ENCODE data around the gene GPX3. TPM values are rescaled to one million over a fixed set of nuclear protein-coding genes. Genes with fewer than 3 reads are reported as not detected.

The GPX3 gene
- total and polyA plus RNA-seq, 2 experiments from 2014 or later: 40.9 to 69.9 TPM

DNA sequence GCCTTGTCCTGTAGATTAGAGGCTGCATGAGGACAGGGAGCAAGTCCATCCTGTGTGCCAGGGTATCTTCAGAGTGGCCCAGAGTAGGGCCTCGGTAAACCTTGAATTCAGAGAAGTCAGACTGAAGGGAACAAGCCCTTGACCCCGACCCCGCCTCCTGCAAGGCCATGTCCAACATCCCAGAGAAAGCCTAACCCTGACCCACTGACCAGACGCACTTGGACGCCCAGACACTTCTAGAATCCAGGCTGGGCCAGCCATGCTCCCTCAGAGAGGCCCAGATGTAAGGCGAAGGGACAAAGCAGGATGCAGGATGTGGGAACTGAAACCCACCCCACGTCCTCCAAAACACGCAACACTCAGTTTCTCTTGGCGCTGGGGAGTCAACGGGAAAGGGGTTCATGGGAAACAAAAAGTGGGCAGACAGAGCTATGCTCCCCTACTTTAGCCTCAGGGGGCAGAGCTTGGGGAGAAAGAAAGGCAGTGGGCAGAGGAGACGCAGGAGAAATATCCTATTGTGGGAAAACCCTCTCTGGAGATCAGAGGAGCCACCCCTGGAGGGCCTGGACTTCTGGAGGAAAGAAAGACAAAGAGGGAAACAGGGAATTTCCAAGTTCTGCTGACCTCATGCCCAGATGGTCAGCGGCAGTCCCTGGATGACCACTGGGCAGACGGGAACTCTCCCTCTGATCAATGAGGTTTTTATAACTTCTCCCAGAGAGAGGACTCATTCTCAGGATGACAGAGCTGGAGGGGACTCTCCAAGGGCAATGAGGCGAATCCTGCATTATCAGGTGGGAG, 47.4 kb downstream of the GPX3 start:
- no peak overlapping the region for H2AFZ ChIP-seq
- no peak overlapping the region for H3K27ac ChIP-seq
- 97% methylated on average over 14 of the region's 14 CpGs for WGBS (ENCODE audit: low lambda C conversion rate, missing lambda C conversion rate)
- no peak overlapping the region for H3K4me3 ChIP-seq
- peaks cover 92% of the 10 kb centered on the region for H3K79me2 ChIP-seq
- H3K4me1 ChIP-seq (ENCODE audit: insufficient read depth): peaks cover 13% of the 10 kb centered on the region
- no peak overlapping the region for H3K4me2 ChIP-seq
- no peaks in the 10 kb centered on the region for H3K36me3 ChIP-seq (replicated peaks; ENCODE audit: insufficient read depth, low read depth)
- H4K20me1 ChIP-seq (ENCODE audit: insufficient read depth, poor library complexity, severe bottlenecking): peaks cover 55% of the 10 kb centered on the region
- H3K9me3 ChIP-seq (ENCODE audit: low read depth): no peaks in the 10 kb centered on the region
- DNase-seq (ENCODE audit: low spot score): no peak
- H3K27me3 ChIP-seq: no peaks in the 10 kb centered on the region
- no peaks in the 10 kb centered on the region for H3K9me2 ChIP-seq (replicated peaks; ENCODE audit: insufficient read depth)
- TF ChIP-seq EZH2 (IDR thresholded peaks at IDR 0.05; ENCODE audit: borderline replicate concordance): no peak
- TF ChIP-seq, protein P1, sequence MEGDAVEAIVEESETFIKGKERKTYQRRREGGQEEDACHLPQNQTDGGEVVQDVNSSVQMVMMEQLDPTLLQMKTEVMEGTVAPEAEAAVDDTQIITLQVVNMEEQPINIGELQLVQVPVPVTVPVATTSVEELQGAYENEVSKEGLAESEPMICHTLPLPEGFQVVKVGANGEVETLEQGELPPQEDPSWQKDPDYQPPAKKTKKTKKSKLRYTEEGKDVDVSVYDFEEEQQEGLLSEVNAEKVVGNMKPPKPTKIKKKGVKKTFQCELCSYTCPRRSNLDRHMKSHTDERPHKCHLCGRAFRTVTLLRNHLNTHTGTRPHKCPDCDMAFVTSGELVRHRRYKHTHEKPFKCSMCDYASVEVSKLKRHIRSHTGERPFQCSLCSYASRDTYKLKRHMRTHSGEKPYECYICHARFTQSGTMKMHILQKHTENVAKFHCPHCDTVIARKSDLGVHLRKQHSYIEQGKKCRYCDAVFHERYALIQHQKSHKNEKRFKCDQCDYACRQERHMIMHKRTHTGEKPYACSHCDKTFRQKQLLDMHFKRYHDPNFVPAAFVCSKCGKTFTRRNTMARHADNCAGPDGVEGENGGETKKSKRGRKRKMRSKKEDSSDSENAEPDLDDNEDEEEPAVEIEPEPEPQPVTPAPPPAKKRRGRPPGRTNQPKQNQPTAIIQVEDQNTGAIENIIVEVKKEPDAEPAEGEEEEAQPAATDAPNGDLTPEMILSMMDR (IDR thresholded peaks at IDR 0.05; ENCODE audit: poor library complexity): no peak
- TF ChIP-seq EZH2phosphoT487 (IDR thresholded peaks at IDR 0.05; ENCODE audit: low read depth, severe bottlenecking, unreplicated experiment): no peak

DNA sequence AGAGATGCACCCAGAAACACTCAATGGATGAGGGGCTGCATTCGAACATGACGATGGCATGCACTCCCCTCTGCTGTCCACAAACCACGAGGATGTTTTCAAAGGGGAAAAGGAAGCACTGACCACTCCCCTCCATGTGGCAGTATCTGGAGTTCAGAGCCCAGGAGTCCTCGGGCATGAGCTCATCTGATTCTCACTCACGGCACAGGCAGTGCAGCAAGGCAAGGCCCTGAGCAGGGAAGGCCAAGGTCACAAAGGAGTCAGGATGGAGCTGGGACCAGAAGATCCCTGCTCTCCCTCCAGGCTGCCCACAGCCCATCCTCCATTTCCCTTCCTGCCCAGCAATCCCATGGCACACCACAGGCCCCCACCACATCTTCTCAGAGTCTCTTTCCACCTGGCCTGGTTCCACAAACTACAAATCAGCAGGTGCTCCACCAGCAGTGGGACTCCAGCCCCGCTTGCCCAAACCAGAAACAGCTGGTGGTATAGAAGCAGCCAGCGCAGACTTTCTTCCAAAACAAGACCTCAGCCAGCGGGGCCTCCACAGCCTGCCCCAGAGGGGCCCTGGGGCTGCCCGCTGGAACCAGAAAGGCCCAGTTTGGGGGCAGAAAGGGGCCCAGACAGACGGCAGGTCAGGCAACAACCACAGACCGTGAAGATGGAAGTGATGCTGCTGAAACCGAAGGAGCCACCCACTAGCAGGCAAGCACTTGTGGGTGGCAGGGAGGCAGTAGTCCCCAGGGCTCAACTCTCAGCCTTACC, 48.2 kb downstream of the GPX3 start:
- H2AFZ ChIP-seq: no peak overlapping the region
- no peaks in the 10 kb centered on the region for H3K27me3 ChIP-seq
- WGBS (ENCODE audit: low lambda C conversion rate, missing lambda C conversion rate): 82% methylated on average over 12 of the region's 12 CpGs
- no peaks in the 10 kb centered on the region for H3K9me3 ChIP-seq (ENCODE audit: low read depth)
- TF ChIP-seq EZH2 (IDR thresholded peaks at IDR 0.05; ENCODE audit: borderline replicate concordance) (no peak), EZH2phosphoT487 (IDR thresholded peaks at IDR 0.05; ENCODE audit: low read depth, severe bottlenecking, unreplicated experiment) (no peak)
- TF ChIP-seq, protein P1 (IDR thresholded peaks at IDR 0.05; ENCODE audit: poor library complexity): no peak
- H3K36me3 ChIP-seq (replicated peaks; ENCODE audit: insufficient read depth, low read depth): no peaks in the 10 kb centered on the region
- peaks cover 56% of the 10 kb centered on the region for H4K20me1 ChIP-seq (ENCODE audit: insufficient read depth, poor library complexity, severe bottlenecking)
- H3K4me1 ChIP-seq (ENCODE audit: insufficient read depth): peaks cover 6% of the 10 kb centered on the region
- H3K27ac ChIP-seq: no peak overlapping the region
- peaks cover 98% of the 10 kb centered on the region for H3K79me2 ChIP-seq
- DNase-seq (ENCODE audit: low spot score): no peak
- no peaks in the 10 kb centered on the region for H3K9me2 ChIP-seq (replicated peaks; ENCODE audit: insufficient read depth)
- no peak overlapping the region for H3K4me3 ChIP-seq
- H3K4me2 ChIP-seq: no peak overlapping the region

- Histone ChIP-seq H3K9me2 (replicated peaks; ENCODE audit: insufficient read depth) (no peaks in the 10 kb centered on the region), H3K36me3 (replicated peaks; ENCODE audit: insufficient read depth, low read depth) (no peaks in the 10 kb centered on the region), H3K4me1 (ENCODE audit: insufficient read depth) (peaks cover 2% of the 10 kb centered on the region), H3K4me2 (no peak overlapping the region), H4K20me1 (ENCODE audit: insufficient read depth, poor library complexity, severe bottlenecking) (peaks cover 56% of the 10 kb centered on the region), H3K79me2 (peaks cover 100% of the 10 kb centered on the region), H3K9me3 (ENCODE audit: low read depth) (no peaks in the 10 kb centered on the region), H3K27ac (no peak overlapping the region), H2AFZ (no peak overlapping the region), H3K4me3 (no peak overlapping the region), H3K27me3 (no peaks in the 10 kb centered on the region)
- TF ChIP-seq, protein P1 (IDR thresholded peaks at IDR 0.05; ENCODE audit: poor library complexity): no peak
- TF ChIP-seq EZH2 (IDR thresholded peaks at IDR 0.05; ENCODE audit: borderline replicate concordance): no peak
- TF ChIP-seq EZH2phosphoT487 (IDR thresholded peaks at IDR 0.05; ENCODE audit: low read depth, severe bottlenecking, unreplicated experiment): no peak
- 73% methylated on average over 2 of the region's 2 CpGs for WGBS (ENCODE audit: low lambda C conversion rate, missing lambda C conversion rate)
- no peak for DNase-seq (ENCODE audit: low spot score)
Measured at GRCh38 chr5:151070449-151070848, 50.1 kb downstream of the GPX3 start.

Measured in hepatocyte (in vitro differentiated cells).